Stimulated activated CD4-positive, alpha-beta T cell treated with anti-CD3 and anti-CD28 coated beads, TNF-alpha, amount 100 ng/mL, for 4 hours (primary cell): Measurements from ENCODE around the gene DOCK8.

Source experiments
- DNase-seq, 3 experiments: peaks; one replicate each; pipeline ENCODE4 v3.0.0-alpha.2; 2020; ENCODE audit warnings: low read depth in 3 of 3

The DOCK8 gene

DNA sequence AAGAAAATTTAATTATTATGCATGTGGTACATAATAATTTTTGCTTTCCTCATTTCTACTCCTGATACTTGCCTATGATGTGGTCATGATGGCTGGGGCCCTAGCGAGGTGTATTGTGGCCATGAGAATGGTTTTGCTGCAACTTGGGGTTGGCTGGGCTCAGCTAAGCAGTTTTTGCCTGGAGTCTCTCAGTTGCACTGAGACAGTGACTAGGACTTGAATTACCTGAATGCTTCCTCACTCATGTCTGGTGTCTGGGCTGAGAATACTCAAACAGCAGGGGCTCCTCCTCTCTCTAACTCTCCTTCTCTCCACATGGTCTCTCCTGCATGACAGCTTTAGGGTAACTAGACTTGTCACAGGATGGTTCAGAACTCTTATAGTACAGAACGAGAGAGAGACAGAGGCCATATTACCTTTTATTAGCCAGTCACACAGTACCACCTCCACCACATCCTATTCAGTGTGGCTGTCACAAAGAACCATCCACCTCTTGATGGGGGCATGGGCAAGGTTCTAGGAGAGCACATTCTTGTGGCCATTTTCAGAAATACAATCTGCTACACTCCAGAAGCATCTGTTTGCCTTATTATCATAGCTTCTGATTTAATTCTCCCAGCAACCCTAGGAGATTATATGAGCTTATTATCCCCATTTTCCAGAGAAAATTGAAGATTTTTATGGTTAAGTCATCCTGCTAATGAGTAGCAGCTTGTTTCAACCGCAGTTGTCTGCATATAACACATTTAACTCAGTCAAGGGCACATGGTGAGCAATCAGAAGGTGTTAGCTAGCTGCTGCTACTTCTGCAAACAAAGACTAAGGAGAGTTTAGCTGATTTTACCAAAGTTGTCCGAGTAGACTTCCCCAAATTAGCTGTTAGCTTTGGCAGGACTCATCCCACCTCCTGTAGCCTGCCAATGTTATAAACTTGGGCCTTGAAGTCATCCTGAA is 245.1 kb downstream of the DOCK8 start:
- DNase-seq: no peak

DNA sequence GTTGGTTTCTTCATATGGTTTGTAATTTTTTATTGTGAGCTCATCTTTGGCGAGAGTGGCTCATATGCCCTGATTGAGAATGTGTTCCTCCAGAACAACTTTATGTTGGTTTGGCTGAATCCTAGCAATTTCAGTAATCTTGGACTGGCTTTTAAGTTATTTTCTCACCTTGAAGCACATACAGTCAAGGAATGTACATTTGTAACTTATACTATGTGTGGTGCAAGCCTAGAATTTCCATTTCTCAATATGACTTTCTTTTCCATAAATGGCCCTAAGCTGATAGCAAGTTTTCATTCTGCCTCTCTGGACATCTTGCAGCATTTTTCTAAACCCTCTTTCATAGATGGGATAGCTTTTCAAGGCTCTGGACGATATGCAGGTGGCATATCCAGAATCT is 247.5 kb downstream of the DOCK8 start:
- DNase-seq: no peak

DNA sequence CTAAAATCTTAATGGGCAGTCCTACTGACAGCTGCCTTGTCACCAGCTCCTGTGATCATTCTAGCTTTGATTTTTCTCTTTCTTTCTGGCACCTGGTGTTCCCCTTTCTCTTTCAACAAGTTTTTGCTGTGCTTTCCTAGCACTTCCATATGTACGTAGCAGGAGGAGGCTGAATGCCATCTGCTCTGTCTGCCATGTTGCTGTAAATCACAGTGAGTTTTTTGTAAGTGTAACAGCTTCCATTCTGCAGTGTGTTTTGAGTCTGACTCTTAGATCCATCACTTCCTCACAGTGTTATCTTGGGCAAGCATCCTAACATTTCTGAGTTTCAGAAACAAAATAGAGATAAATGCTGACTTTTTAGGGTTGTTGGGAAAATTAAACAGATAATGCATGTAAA is 247.9 kb downstream of the DOCK8 start:
- no peak for DNase-seq

DNA sequence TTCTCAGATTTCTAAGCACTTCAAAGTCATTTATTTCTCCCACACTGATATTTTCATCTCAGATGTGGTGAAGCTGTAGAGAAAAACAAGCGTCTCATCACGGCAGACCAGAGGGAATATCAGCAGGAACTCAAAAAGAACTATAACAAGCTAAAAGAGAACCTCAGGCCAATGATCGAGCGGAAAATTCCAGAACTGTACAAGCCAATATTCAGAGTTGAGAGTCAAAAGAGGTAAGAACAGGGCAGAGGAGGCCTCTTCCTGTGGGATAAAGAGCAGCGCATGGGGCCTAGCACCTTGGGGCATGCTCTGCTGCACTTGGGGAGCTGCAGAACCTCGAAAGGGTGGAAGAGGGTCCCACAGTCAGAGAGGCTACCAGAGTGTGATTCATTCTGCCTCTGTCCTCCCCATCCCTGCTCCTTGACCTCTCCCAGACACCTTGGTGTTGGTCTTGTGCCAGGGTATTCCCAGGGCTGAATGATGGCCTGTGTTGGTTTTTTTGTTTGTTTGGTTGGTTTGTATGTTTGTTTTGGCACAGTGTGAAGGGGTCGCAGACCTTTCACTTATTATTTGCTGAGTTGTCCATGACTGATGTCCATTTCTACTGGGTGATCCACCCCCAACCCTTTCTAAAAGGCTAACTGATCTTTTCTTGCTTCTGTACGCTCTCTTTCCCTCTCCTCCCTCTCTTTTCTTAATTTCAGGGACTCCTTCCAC is 248.9 kb downstream of the DOCK8 start:
- no peak for DNase-seq

DNA sequence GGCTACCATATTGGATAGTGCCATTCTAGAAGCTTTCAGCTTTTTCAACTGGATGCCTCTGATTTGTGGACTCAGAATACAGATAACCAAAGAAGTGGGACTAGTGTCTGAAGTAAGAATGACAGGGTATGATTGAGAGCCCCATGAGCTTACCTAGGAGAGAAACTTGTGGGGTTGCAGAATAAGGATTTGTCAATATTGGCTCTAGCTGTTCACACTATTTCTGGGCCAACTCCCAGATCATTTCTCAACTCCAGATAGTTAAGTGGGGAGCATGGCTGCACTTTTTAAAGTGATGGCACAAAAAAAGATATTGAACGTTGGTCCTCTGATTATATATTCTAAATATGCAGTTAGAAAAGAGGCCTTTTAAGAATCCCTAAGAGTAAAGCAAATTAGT is 252.1 kb downstream of the DOCK8 start:
- no peak for DNase-seq

DNA sequence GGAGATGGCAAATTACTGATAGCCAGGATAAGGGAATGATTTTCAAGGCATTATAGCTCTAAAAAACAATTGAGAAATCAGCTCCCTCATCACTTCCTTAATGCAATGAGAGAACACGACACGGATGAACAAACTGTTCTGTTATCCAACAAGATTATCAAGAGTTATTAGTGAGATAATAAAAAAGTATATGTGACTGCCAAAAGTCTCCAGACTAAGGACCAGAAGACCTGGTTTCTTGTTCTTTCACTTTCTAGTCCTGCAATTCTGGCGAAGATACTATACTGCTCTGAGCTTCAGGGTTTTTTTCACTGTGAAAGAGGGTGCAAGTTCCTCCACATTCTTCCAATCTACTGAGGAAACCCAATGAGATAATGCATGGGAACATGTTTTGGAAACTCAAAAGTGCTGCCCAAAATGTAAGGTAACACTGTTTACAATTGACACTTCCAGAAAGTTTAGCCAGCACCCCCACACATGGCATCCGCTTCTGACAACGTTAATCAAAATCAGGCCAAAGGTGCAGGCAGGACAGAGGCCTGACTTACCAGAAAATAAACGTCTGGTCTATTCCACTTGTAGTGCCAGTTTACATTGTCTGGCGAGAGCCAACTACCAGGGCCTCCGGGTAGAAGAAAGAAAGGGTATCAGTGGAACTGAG is 254.2 kb downstream of the DOCK8 start:
- no peak for DNase-seq

DNA sequence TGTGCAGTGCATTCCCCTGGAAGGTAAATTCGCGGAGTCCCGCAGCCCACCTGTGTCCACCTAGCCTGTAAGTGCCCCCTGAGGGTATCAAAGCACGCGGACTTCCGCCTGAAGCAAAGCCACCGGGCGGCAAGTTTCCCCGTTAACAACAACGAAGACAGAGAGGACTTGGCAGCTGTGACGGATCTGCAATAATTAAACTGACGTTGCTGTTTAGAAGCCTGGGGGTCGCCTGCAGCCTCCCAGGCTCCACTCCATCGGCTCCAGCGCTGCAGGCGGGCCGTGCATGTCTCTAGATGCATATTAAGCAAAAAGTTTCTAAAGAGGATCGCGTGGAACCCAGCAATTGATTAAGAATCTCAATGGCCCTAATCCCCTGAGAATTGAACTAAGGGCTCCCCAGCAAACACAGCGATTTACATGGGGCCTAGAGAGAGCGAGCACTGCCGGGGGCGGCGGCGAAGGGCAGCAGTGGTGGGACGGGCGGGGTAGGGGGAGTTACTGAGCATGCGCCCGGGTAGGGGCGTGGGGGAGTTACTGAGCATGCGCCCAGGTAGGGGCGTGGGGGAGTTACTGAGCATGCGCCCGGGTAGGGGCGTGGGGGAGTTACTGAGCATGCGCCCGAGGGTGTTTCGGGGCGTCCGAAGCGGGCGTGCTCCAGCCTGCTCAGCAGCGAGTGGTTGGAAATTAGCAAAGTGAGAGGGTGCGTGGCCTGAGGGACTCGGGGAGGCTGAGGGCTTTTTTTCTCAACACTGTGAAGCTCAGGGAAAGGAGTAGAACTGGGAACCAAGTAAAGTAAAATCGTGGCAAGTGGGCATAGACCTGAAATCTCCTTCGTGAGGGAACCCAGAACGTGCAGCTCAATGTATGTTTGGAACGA is 255.2 kb downstream of the DOCK8 start:
- peak; percentile 63 to 86 (median 71) for DNase-seq

DNA sequence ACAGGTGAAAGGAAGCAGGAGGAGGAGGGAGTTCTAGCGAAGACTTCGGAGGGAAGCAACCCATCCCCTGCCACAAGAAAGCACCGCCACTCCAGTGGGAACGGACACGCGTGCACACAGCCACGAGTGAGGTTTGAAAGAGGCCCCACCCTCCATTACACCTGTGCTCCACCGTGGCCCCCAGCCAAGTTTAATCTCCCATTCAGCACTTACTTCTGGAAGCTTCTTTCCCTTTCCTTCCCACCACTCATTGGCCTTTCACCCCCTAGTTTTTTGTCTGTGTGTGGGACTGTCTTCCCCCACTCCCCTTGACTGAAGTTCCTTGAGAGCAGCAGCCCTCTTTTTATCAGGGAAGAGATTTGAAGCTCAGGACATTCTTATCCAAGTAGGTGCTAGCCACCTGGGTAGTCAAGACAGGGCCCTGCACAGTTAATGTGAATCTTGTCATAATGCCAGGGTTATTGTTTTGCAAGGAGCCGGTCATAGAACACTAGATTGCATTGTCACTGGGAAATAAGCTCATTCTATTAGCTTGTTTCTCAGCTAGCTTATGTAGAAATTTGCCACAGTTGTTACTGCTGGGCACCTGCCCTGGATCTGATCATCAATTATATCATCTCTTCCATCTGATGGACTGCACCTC is 256.0 kb downstream of the DOCK8 start:
- DNase-seq: peak in 1 of 3 experiments; percentile 4

DNA sequence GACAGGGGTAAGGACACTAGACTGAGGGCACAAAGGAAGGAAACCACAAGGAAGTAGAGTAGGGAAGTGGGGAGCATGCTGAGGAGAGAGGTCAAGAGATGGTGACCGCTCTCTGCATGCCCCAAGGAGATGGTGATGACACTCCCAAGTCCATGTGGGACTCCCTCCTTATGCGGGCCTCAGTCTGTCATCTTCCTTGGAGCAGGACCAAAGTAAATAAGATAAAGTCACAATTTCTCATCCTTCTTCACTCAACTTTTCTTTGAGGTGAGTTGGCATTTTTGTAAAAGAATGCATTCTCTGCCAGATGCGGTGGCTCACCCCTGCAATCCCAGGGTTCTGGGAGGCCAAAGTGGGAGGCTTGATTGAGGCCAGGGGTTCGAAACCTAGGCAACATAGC is 256.7 kb downstream of the DOCK8 start:
- DNase-seq: no peak

DNA sequence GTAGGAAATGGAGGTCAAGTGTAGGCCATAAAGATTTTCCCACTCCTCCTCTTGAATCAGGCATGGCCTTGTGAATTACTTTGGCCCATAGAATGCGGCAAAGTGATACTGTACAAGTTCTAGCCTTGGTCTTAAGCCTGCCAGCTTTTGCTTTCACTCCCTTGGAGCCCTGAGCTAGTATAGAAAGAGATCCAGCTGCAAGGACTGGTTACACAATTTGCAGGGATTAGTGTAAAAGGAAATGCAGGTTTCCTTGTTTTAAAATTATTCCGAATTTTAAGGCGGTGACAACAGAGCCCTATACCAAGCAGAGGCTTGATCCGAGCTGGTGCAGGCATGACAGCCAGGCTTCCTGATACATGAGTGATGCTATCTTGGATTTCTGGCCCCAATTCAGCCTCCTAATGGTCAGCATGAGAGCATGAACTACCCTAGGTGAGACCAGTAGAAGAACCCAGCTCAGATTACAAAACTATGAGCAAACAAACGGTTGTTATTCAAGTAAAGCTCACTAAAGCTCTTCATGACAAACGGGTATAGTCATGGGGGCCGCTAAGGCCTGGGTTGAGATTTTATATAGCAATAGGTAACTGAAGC is 257.9 kb downstream of the DOCK8 start:
- DNase-seq: no peak

DNA sequence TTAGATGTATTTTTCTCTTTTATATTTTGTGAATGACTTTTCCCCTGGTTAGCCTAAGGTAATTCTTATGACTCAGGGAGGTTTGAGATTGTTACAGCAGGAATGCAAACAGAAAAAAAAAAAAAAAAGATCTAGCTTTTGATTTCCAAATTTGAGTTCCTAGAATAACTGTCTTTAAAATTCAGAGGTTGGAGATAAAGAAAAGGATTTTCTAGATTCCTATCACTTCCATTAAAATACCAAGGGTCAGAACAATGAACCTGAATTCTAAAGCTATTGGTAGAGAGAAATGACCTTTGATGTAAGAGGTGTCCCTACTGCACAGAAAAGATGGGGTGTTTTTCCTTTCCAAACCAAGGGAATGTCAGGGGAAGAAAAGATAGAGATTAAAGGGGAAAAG is 262.5 kb downstream of the DOCK8 start:
- no peak for DNase-seq

DNA sequence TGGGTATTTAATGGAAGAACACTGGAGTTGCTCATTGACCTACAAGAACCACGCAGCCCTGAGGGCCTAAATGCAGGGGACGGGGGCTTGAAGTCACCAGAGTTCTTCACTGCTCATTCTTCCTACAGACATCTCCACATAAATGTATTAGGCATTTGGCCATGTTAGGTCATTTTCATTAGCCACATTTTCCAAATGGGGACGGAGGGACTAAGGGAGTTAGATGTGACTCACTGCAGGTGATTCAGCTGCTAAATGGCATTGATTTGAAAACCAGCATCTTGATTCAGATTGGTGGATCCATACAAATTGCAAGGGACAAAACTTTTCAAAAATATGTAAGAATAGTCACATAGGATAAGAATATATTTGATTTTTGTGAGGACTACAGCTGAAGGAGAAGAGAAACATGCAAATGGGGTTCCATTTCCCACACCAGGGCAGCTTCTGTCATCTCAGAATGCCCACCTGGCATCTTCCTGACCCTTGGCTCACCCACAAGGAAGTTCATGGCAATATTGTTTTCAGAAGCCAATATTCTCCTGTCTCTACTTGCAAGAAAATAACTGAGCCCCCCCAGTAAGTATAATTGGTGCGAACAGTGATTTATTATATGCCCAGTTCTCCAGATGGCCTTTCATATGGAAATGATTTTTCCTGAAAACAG is 264.8 kb downstream of the DOCK8 start:
- DNase-seq: no peak

DNA sequence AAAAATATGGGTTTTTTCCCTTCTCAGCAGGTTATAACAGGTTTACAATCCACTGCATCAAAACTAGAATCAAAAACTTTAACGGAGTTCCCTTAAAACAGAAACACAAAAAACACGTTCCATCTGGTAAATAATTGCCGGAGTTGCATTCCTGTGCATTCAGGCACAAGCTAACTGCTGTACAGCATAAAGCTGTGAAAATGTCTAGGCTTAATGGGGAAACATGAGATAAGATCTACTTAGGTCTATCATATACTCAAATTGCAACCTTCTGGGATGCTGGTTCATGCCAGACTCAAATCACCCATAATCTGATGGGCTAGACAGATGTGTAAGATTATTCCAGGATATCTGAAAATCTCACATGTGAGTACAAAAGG is 265.3 kb downstream of the DOCK8 start:
- DNase-seq: no peak

DNA sequence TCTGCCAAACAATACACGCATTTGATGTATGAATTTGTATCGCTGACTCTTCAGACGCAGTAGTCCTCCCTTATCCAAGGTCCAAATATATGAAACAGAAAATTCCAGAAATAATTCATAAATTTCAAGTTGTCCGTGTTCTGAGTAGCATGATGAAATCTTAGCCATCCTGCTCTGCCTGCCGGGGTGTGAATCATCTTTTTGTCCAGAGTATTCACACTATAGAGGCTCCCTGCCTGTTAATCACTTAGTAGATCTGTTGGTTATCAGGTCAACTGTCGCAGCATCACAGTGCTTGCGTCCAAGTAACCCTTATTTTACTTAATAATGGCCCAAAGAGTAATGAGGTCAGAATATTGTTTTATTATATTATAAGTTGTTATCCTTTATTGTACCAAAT is 268.1 kb downstream of the DOCK8 start:
- no peak for DNase-seq

DNA sequence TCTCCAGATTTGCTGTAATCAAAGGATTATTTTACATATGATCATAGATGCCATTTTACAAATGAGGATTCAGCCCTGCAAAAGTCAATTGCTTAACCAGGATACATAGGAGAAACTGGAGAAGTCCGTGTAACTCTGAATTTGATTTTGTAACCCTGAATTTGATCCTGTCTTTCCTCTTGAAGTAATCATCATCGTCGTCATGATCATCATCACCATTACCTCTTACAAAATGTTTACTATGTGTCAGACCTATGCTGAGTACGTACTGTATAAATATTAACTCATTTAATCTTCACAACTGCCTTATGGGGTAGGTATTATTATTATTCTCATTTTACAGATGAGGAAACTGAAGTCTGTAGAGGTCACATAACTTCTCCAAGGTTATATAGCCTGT is 271.5 kb downstream of the DOCK8 start:
- DNase-seq: no peak

DNA sequence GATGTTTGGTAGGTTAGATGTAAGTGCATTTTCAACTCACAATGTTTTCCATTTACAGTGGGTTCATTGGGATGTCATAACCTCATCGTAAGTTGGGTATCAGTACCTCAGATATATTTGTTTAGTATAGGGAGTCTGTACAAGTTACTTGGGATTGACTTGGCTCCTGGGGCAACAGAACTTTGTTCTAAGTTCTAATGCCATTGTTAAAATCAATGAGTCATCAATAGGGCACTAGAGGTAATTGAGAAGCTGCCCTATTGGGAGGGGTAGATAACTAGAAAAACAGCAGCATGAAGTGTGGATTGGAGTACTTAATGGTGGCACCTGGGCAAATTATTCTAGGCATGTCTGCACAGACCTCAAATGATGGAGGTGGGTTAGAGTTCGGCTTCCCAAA is 272.8 kb downstream of the DOCK8 start:
- DNase-seq: no peak

DNA sequence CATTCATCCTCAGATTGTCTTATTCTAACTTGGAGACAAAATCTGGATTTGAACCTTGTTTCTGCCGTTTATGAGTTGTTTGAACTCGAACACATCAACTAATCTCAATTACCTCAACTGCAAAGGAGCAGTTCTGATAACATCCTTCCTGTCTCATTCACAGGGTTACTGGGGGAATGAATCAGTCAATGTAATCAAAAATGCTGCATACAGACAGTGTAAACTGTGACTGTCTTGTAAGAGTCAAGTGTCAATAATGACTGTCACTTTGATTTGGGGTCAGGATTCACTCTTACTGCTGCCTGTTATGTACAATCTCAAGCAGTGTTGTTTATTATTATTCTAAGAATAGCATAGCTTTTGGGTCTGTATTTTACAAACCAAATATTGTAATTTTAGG is 273.8 kb downstream of the DOCK8 start:
- no peak for DNase-seq

DNA sequence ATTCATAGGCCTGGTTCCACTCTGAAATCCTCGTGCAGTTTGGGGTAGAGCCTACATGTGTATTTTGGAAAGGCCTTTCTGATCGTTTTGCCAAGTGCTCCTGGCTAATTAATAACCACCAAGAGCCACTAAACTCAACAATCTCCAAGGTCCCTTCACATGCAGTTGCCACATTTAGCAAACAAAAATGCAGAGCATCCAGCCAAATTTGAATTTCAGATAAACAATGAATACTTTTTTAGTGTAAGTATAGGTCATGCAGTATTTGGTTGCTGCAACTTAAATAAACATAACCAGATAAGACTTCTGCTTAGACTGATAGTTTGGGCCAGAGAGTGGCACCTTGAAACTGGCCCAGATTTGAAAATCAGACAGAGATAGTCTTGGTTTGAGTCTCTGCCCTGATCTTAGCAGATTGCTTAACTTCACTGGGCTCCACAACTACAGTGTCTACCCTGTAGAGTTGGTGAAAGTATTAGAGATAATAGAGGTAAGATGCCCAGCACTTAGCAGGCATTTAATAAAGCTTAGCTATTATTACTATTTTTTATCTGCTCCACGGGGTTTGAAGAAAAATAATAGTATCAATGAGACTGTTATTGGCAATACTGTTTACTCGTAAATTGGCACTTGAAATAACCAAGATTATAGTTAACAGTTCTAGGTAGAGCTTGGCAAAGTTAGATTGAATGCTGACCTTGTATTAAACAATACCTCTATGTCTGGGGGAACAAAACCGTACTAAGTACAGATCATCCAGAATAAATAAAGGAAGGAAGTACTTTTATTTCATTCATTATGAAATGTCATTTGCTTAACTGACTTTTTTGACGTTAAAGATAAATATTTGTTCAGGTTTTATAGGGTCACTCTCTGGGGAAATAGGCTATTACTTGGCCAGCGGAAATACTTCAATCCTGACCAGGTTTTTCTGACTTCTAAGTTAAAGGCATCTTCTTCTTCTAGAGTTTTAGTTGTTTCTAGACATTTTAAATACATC is 274.8 kb downstream of the DOCK8 start:
- no peak for DNase-seq

DNA sequence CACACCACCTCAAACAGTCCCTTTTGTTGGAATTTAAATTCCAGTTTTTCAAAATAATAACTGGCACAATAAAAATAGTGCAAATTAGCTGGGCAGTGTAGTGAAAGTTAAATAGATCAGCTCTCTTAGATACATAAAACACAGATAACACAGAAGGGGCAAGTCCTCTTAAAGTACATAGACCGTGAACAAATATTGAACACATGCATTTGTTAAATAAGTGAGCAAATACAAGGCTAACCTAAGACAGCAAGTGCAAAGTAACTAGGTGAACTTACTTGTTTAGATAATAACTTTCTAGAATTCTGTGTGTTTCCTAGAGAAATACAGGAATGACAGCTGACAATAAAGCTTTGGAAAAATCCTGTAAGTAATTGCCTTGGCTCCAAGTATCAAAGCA is 280.1 kb downstream of the DOCK8 start:
- no peak for DNase-seq
